ENCODE measurements around the gene THTPA. TPM values are rescaled to one million over a fixed set of nuclear protein-coding genes. Genes with fewer than 3 reads are reported as not detected.

The THTPA gene
- total and polyA plus RNA-seq, 2 of the 4 experiments (the other 2 are of a cell fraction), result 5.0 to 9.2 TPM

DNA sequence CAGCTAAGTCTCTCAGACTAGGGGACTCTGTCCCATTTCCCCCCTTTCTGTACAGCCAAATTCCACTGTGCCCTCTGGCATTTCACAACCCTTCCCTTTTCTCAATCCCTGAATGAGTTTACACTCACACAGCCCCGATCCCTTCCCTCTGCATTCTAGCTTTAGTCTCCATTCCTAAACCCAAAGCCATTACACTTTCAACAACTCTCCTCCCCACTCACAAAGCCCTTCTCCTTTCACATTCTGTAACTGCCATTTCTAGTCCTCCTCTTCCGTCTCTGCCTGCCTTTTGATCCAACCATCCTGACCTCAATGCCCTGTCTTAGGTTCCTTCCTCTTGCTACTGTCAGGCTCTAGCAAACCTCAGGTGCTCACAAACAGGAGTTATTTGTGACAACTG is 8.1 kb upstream of the THTPA start:
- Histone ChIP-seq H3K27me3 (ENCODE audit: control insufficient read depth, insufficient read depth, low read length) (no peaks in the 10 kb centered on the region; the same call in 1 of the 2 replicates), H3K27ac (ENCODE audit: insufficient read depth, low read length) (peak overlapping the region; percentile 51; the same call in 1 of the 2 replicates), H3K9ac (ENCODE audit: low read depth, low read length) (0 out of 2 replicates have a peak overlapping the region, but pooled peaks have one; percentile 2), H3K79me1 (ENCODE audit: low read depth in 1 of 2, low read length in 2 of 2) (no peaks in the 10 kb centered on the region), H3K56ac (ENCODE audit: extremely low read depth, insufficient read depth, low read length) (no peak overlapping the region), H2BK120ac (ENCODE audit: low read depth, low read length) (no peak overlapping the region), H2AK9ac (replicated peaks; ENCODE audit: low read depth, low read length, poor library complexity) (peak overlapping the region; percentile 56), H3K23ac (ENCODE audit: low read depth, low read length) (peak overlapping the region; percentile 41), H4K20me1 (ENCODE audit: insufficient read depth, low read length) (no peaks in the 10 kb centered on the region), H4K5ac (ENCODE audit: low read depth, low read length) (peak overlapping the region; percentile 22), H3K4me2 (ENCODE audit: low read depth, low read length) (peak overlapping the region; percentile 32), H2AFZ (replicated peaks; ENCODE audit: low read length, poor library complexity) (peak overlapping the region; percentile 63), H2BK5ac (ENCODE audit: low read depth, low read length, poor library complexity, severe bottlenecking) (peak overlapping the region; percentile 69), H2BK15ac (ENCODE audit: low read depth, low read length) (peak overlapping the region; percentile 31; the same call in 2 of the 3 replicates), H4K91ac (ENCODE audit: insufficient read depth, low read depth, low read length) (peak overlapping the region; percentile 72; the same call in 1 of the 2 replicates), H2AK5ac (ENCODE audit: low read depth, low read length) (peak overlapping the region; percentile 12; the same call in 1 of the 2 replicates), H4K8ac (ENCODE audit: low read depth in 2 of 2, low read length in 2 of 2) (peak overlapping the region in 1 of 2 experiments; percentile 56; a peak in 1 of 4 replicates), H3K9me3 (ENCODE audit: control insufficient read depth, insufficient read depth, low read length) (no peaks in the 10 kb centered on the region), H3K4me3 (ENCODE audit: insufficient read depth, low read depth, low read length) (no peak overlapping the region), H3K9me1 (ENCODE audit: insufficient read depth, low read length) (peaks cover 8% of the 10 kb centered on the region), H3K14ac (replicated peaks; ENCODE audit: low read depth, low read length) (no peak overlapping the region), H3K4ac (ENCODE audit: low read depth, low read length) (peak overlapping the region; percentile 22; the same call in 1 of the 2 replicates), H2BK20ac (ENCODE audit: low read depth, low read length) (no peak overlapping the region), H3K36me3 (ENCODE audit: control insufficient read depth, insufficient read depth, low read length) (no peaks in the 10 kb centered on the region), H3K4me1 (ENCODE audit: control insufficient read depth, insufficient read depth, low read length) (peaks cover 9% of the 10 kb centered on the region), H3K18ac (ENCODE audit: low read depth, low read length) (peak overlapping the region; percentile 37; the same call in 1 of the 2 replicates)
- WGBS, 2 experiments (ENCODE audit: extremely low coverage in 2 of 2, insufficient read length in 1 of 2), result 40% methylated on average over 1 of the region's 2 CpGs; no CpG with 5 or more reads in 1 of the 2 experiments
- BruUV-seq (replicated peaks), result no TSS peak
- TF ChIP-seq BHLHE40 (IDR thresholded peaks at IDR 0.05; ENCODE audit: low read depth, low read length), result no peak
- TF ChIP-seq RAD21 (IDR thresholded peaks at IDR 0.05; ENCODE audit: low read length), result no peak
- TF ChIP-seq FOS (IDR thresholded peaks at IDR 0.05; ENCODE audit: low read depth, low read length), result no peak
- no peak for TF ChIP-seq RCOR1 (IDR thresholded peaks at IDR 0.05; ENCODE audit: insufficient replicate concordance, low read length)
- no peak for TF ChIP-seq NFE2L2 (IDR thresholded peaks at IDR 0.05; ENCODE audit: low read depth, low read length)
- TF ChIP-seq POLR2A (IDR thresholded peaks at IDR 0.05; ENCODE audit: low read depth, low read length), result no peak
- TF ChIP-seq MAZ (IDR thresholded peaks at IDR 0.05; ENCODE audit: borderline replicate concordance, low read depth, low read length), result no peak
- TF ChIP-seq CHD1 (IDR thresholded peaks at IDR 0.05; ENCODE audit: low read depth, low read length), result no peak
- no peak for TF ChIP-seq CEBPB (IDR thresholded peaks at IDR 0.05; ENCODE audit: low read depth, low read length)
- TF ChIP-seq, protein P1, sequence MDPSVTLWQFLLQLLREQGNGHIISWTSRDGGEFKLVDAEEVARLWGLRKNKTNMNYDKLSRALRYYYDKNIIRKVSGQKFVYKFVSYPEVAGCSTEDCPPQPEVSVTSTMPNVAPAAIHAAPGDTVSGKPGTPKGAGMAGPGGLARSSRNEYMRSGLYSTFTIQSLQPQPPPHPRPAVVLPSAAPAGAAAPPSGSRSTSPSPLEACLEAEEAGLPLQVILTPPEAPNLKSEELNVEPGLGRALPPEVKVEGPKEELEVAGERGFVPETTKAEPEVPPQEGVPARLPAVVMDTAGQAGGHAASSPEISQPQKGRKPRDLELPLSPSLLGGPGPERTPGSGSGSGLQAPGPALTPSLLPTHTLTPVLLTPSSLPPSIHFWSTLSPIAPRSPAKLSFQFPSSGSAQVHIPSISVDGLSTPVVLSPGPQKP (IDR thresholded peaks at IDR 0.05; ENCODE audit: borderline replicate concordance, low read depth, low read length), result no peak
- no peak for TF ChIP-seq RFX5 (IDR thresholded peaks at IDR 0.05; ENCODE audit: low read depth, low read length)
- TF ChIP-seq, protein P2, sequence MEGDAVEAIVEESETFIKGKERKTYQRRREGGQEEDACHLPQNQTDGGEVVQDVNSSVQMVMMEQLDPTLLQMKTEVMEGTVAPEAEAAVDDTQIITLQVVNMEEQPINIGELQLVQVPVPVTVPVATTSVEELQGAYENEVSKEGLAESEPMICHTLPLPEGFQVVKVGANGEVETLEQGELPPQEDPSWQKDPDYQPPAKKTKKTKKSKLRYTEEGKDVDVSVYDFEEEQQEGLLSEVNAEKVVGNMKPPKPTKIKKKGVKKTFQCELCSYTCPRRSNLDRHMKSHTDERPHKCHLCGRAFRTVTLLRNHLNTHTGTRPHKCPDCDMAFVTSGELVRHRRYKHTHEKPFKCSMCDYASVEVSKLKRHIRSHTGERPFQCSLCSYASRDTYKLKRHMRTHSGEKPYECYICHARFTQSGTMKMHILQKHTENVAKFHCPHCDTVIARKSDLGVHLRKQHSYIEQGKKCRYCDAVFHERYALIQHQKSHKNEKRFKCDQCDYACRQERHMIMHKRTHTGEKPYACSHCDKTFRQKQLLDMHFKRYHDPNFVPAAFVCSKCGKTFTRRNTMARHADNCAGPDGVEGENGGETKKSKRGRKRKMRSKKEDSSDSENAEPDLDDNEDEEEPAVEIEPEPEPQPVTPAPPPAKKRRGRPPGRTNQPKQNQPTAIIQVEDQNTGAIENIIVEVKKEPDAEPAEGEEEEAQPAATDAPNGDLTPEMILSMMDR (conservative IDR thresholded peaks at IDR 0.05; ENCODE audit: low read depth, low read length), result no peak
- TF ChIP-seq MXI1 (IDR thresholded peaks at IDR 0.05; ENCODE audit: borderline replicate concordance, low read depth, low read length), result no peak
- TF ChIP-seq SMC3 (IDR thresholded peaks at IDR 0.05; ENCODE audit: low read depth, low read length), result no peak
- no peak for TF ChIP-seq MAFK (IDR thresholded peaks at IDR 0.05; ENCODE audit: low read depth, low read length)
- TF ChIP-seq, protein P3, sequence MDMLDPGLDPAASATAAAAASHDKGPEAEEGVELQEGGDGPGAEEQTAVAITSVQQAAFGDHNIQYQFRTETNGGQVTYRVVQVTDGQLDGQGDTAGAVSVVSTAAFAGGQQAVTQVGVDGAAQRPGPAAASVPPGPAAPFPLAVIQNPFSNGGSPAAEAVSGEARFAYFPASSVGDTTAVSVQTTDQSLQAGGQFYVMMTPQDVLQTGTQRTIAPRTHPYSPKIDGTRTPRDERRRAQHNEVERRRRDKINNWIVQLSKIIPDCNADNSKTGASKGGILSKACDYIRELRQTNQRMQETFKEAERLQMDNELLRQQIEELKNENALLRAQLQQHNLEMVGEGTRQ (IDR thresholded peaks at IDR 0.05; ENCODE audit: low read depth, low read length), result no peak
- ATAC-seq (ENCODE audit: low read depth) (no peak), DNase-seq (no peak)
- intact Hi-C loops (cut with micrococcal nuclease) (no loop called here), dilution Hi-C loops (cut with HindIII; ENCODE audit: low sequenced_read_pairs, unreplicated experiment) (no loop called here), in situ Hi-C loops (cut with MboI; ENCODE audit: low sequenced_read_pairs) (no loop called here)
- POLR2A ChIA-PET (ENCODE audit: unreplicated experiment), result no interaction called here
- CTCF ChIA-PET, result no interaction called here

All from IMR-90 (cell line).